CD14-positive monocyte (primary cell): ENCODE results near the gene EGFLAM. TPM values are rescaled to one million over a fixed set of nuclear protein-coding genes. Genes with fewer than 3 reads are reported as not detected.

ENCODE experiments used
- DNase-seq, 3 donors: peaks; one replicate each; pipeline ENCODE4 v3.0.0-alpha.2; 2011 to 2022
- H2AFZ ChIP-seq: 2 replicates; pipeline ENCODE4 v1.6.0; 2012; ENCODE audit warnings: mild to moderate bottlenecking, low read depth, low read length, inconsistent platforms; ENCODE audit not compliant: insufficient read depth, poor library complexity, severe bottlenecking
- H3K27ac ChIP-seq, 2 donors: 1 replicate in 1 of 2; 2 replicates in 1 of 2; pipeline ENCODE4 v1.5.1; 2012 to 2013; ENCODE audit warnings: low read length in 2 of 2, control low read depth in 1 of 2, inconsistent platforms in 1 of 2, low read depth in 1 of 2, mild to moderate bottlenecking in 1 of 2
- H3K27me3 ChIP-seq, 2 donors: one replicate each; pipeline versions ENCODE4 v1.6.0 to v1.6.1; 2011 to 2013; ENCODE audit warnings: low read length in 2 of 2; ENCODE audit not compliant: control insufficient read depth in 2 of 2, insufficient read depth in 2 of 2
- H3K36me3 ChIP-seq, 2 donors: replicated peaks in 1 of 2; 1 replicate in 1 of 2; 2 replicates in 1 of 2; pipeline versions ENCODE4 v1.5.1 to v1.6.1; 2012 to 2013; ENCODE audit warnings: low read length in 2 of 2, control low read depth in 1 of 2, inconsistent platforms in 1 of 2, mild to moderate bottlenecking in 1 of 2; ENCODE audit not compliant: insufficient read depth in 2 of 2, control insufficient read depth in 1 of 2
- H3K4me1 ChIP-seq, 2 donors: 1 replicate in 1 of 2; 2 replicates in 1 of 2; pipeline versions ENCODE4 v1.5.1 to v1.6.1; 2012 to 2013; ENCODE audit warnings: low read length in 2 of 2, control low read depth in 1 of 2, inconsistent platforms in 1 of 2, mild to moderate bottlenecking in 1 of 2, moderate library complexity in 1 of 2; ENCODE audit not compliant: insufficient read depth in 2 of 2, control insufficient read depth in 1 of 2
- H3K4me2 ChIP-seq: replicated peaks from 2 replicates; pipeline ENCODE3; 2012; ENCODE audit warnings: low read length, moderate library complexity, mild to moderate bottlenecking; ENCODE audit not compliant: poor library complexity, severe bottlenecking; ENCODE audit errors: extremely low read depth
- H3K4me3 ChIP-seq, 3 experiments: fragments of 200-600 bp in 1 of 3; sonication (generic) in 1 of 3; replicated peaks in 1 of 3; 1 replicate in 2 of 3; 2 replicates in 1 of 3; pipeline ENCODE4 v1.5.1; 2011 to 2013; ENCODE audit warnings: low read length in 3 of 3, mild to moderate bottlenecking in 3 of 3, control low read depth in 2 of 3, low read depth in 2 of 3, inconsistent platforms in 1 of 3, moderate library complexity in 1 of 3
- H3K79me2 ChIP-seq: 2 replicates; pipeline ENCODE4 v1.6.0; 2012; ENCODE audit warnings: mild to moderate bottlenecking, control low read depth, inconsistent platforms, low read length, moderate library complexity; ENCODE audit not compliant: insufficient read depth
- H3K9ac ChIP-seq: 2 replicates; pipeline ENCODE4 v1.6.0; 2017; ENCODE audit warnings: low read length, mild to moderate bottlenecking; ENCODE audit not compliant: insufficient read depth, poor library complexity, severe bottlenecking
- H3K9me3 ChIP-seq, 2 donors: replicated peaks in 1 of 2; 1 replicate in 1 of 2; 2 replicates in 1 of 2; pipeline versions ENCODE4 v1.5.1 to v1.6.1; 2012 to 2013; ENCODE audit warnings: low read length in 2 of 2, control low read depth in 1 of 2; ENCODE audit not compliant: control insufficient read depth in 1 of 2, insufficient read depth in 1 of 2
- H4K20me1 ChIP-seq: 2 replicates; pipeline ENCODE4 v1.6.0; 2012; ENCODE audit warnings: mild to moderate bottlenecking, low read length, control low read depth, moderate library complexity; ENCODE audit not compliant: insufficient read depth
- H3K27ac Mint-ChIP-seq, 7 donors: one replicate each; pipeline ENCODE4 v1.8.0; 2020; ENCODE audit warnings: mild to moderate bottlenecking in 7 of 7, mixed read lengths in 7 of 7, moderate library complexity in 6 of 7, inconsistent platforms in 2 of 7
- H3K27me3 Mint-ChIP-seq, 3 donors: one replicate each; pipeline ENCODE4 v1.8.0; 2021 to 2022; ENCODE audit warnings: low read depth in 3 of 3, mild to moderate bottlenecking in 3 of 3, mixed read lengths in 3 of 3, moderate library complexity in 3 of 3, inconsistent platforms in 1 of 3
- H3K36me3 Mint-ChIP-seq, 2 donors: one replicate each; pipeline ENCODE4 v1.8.0; 2020; ENCODE audit warnings: mixed read lengths in 2 of 2, inconsistent platforms in 1 of 2, mild to moderate bottlenecking in 1 of 2
- H3K4me1 Mint-ChIP-seq: one replicate; pipeline ENCODE4 v1.8.0; 2020; ENCODE audit warnings: mild to moderate bottlenecking, mixed read lengths
- H3K4me3 Mint-ChIP-seq, 2 donors: one replicate each; pipeline ENCODE4 v1.8.0; 2020; ENCODE audit warnings: mild to moderate bottlenecking in 2 of 2, mixed read lengths in 2 of 2, moderate library complexity in 1 of 2
- H3K9me3 Mint-ChIP-seq, 7 donors: one replicate each; pipeline ENCODE4 v1.8.0; 2020 to 2022; ENCODE audit warnings: mixed read lengths in 7 of 7, mild to moderate bottlenecking in 6 of 7, moderate library complexity in 6 of 7, inconsistent platforms in 2 of 7
- WGBS: methylation state at CpG from one replicate; pipeline ENCODE4 v1.1.5; 2013; ENCODE audit warnings: missing lambda C conversion rate; ENCODE audit not compliant: insufficient coverage; 5-methylcytosine and 5-hydroxymethylcytosine counted together
- intact Hi-C, 2 donors: fragments of 100-400 bp; cut with micrococcal nuclease; formaldehyde crosslinking; loops; one replicate each; pipeline versions ENCODE4 v1.15.0 to v1.15.1; 2023
- polyA plus RNA-seq, 3 donors: library from polyadenylated mRNA; depleted of rRNA in 1 of 3; unstranded in 2 of 3; stranded (reverse) in 1 of 3; fragments of 300-500 nt in 2 of 3; fragments of >200 nt in 1 of 3; fragmentation: Illumina TruSeq in 2 of 3; gene quantifications; 1 replicate in 2 of 3; 2 replicates in 1 of 3; pipeline ENCODE4 v1.2.3, GENCODE V29; 2012 to 2021
- TF ChIP-seq, protein P1 (sequence below): fragments of 200-600 bp; IDR thresholded peaks from one replicate; pipeline ENCODE4 v1.8.0; 2022; ENCODE audit warnings: antibody characterized with exemption, mild to moderate bottlenecking

Gene EGFLAM
- polyA plus RNA-seq, 3 donors, result not detected

GRCh38 chr5:38423276-38424147 is 165.2 kb downstream of the EGFLAM start:
- no peaks in the 10 kb centered on the region for H3K36me3 Mint-ChIP-seq
- intact Hi-C loops, result loop anchor here in 1 of 2 donors (5.0 kb wide), 1 partner anchor 389 kb away; no protein-coding TSS in a partner anchor
- Histone ChIP-seq H3K27me3 (peaks cover 44 to 59% of the 10 kb centered on the region in 2 donors), H3K9me3 (no peaks in the 10 kb centered on the region), H3K79me2 (no peaks in the 10 kb centered on the region), H3K27ac (no peak overlapping the region), H4K20me1 (no peaks in the 10 kb centered on the region), H3K4me3 (no peak overlapping the region), H3K9ac (no peak overlapping the region), H3K36me3 (no peaks in the 10 kb centered on the region), H2AFZ (no peak overlapping the region), H3K4me1 (no peaks in the 10 kb centered on the region), H3K4me2 (no peak overlapping the region)
- WGBS, result 72% methylated on average over 3 of the region's 5 CpGs
- H3K27ac Mint-ChIP-seq, result no peak overlapping the region
- peak overlapping the region in 1 of 2 donors; percentile 24 for H3K4me3 Mint-ChIP-seq
- DNase-seq, result no peak
- peaks cover 52 to 69% (median 60%) of the 10 kb centered on the region in 3 donors for H3K27me3 Mint-ChIP-seq
- H3K4me1 Mint-ChIP-seq, result no peaks in the 10 kb centered on the region
- peaks cover 0 to 2% (median 0%) of the 10 kb centered on the region in 7 donors for H3K9me3 Mint-ChIP-seq
- TF ChIP-seq, protein P1, sequence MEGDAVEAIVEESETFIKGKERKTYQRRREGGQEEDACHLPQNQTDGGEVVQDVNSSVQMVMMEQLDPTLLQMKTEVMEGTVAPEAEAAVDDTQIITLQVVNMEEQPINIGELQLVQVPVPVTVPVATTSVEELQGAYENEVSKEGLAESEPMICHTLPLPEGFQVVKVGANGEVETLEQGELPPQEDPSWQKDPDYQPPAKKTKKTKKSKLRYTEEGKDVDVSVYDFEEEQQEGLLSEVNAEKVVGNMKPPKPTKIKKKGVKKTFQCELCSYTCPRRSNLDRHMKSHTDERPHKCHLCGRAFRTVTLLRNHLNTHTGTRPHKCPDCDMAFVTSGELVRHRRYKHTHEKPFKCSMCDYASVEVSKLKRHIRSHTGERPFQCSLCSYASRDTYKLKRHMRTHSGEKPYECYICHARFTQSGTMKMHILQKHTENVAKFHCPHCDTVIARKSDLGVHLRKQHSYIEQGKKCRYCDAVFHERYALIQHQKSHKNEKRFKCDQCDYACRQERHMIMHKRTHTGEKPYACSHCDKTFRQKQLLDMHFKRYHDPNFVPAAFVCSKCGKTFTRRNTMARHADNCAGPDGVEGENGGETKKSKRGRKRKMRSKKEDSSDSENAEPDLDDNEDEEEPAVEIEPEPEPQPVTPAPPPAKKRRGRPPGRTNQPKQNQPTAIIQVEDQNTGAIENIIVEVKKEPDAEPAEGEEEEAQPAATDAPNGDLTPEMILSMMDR, result no peak

- Mint-ChIP-seq H3K4me1 (no peaks in the 10 kb centered on the region), H3K36me3 (no peaks in the 10 kb centered on the region), H3K9me3 (peaks cover 0 to 2% (median 0%) of the 10 kb centered on the region in 7 donors), H3K4me3 (peak overlapping the region in 1 of 2 donors; percentile 24), H3K27ac (no peak overlapping the region), H3K27me3 (peaks cover 55 to 74% (median 66%) of the 10 kb centered on the region in 3 donors)
- Histone ChIP-seq H3K9me3 (no peaks in the 10 kb centered on the region), H4K20me1 (no peaks in the 10 kb centered on the region), H3K27ac (no peak overlapping the region), H3K9ac (no peak overlapping the region), H2AFZ (no peak overlapping the region), H3K79me2 (no peaks in the 10 kb centered on the region), H3K4me2 (no peak overlapping the region), H3K27me3 (peaks cover 47 to 65% of the 10 kb centered on the region in 2 donors), H3K36me3 (no peaks in the 10 kb centered on the region), H3K4me1 (no peaks in the 10 kb centered on the region), H3K4me3 (no peak overlapping the region)
- intact Hi-C loops, result loop anchor here in 1 of 2 donors (5.0 kb wide), 1 partner anchor 388 kb away; no protein-coding TSS in a partner anchor
- TF ChIP-seq, protein P1, result no peak
- WGBS, result 90% methylated on average over 2 of the region's 4 CpGs
- DNase-seq, result no peak
These were observed 166.0 kb downstream of the EGFLAM start for GRCh38 chr5:38424148-38425060.
